Omental fat pad (tissue), 4 donors: ENCODE measurements around the gene PLBD1. TPM values are rescaled to one million over a fixed set of nuclear protein-coding genes. Genes with fewer than 3 reads are reported as not detected.

ENCODE experiments used
- ATAC-seq: fragments of 150-250 bp; one replicate; pipeline ENCODE4 v1.9.1; 2016; ENCODE audit warnings: mild to moderate bottlenecking, moderate library complexity; ENCODE audit not compliant: low FRiP score
- DNase-seq: peaks from one replicate; pipeline ENCODE4 v3.0.0-alpha.2; 2019; ENCODE audit warnings: low spot score
- CTCF ChIP-seq, 3 donors: fragments of 450-650 bp; IDR thresholded peaks; one replicate each; pipeline ENCODE4 v1.5.1; 2016 to 2017; ENCODE audit warnings: antibody characterized with exemption in 3 of 3, mild to moderate bottlenecking in 3 of 3, moderate library complexity in 2 of 3
- total RNA-seq, 4 donors: library from RNA; depleted of rRNA; stranded (reverse); fragments of >200 nt; gene quantifications; one replicate each; pipeline ENCODE4 v1.1.0, GENCODE V29; 2016

The PLBD1 gene
- total RNA-seq, 4 donors from 2014 or later, result 16.1 to 26.5 (median 19.8) TPM

GRCh38 chr12:14571779-14572178, 4.1 kb upstream of the PLBD1 start:
- TF ChIP-seq CTCF (IDR thresholded peaks at IDR 0.05), result no peak
- DNase-seq (no peak), ATAC-seq (no peak)

GRCh38 chr12:14570231-14570630, 2.5 kb upstream of the PLBD1 start:
- DNase-seq (no peak), ATAC-seq (no peak)
- no peak for TF ChIP-seq CTCF (IDR thresholded peaks at IDR 0.05)

- ATAC-seq, result no peak
Measured at GRCh38 chr12:14564336-14564959, 3.2 kb downstream of the PLBD1 start.

GRCh38 chr12:14563046-14563445, 4.6 kb downstream of the PLBD1 start:
- no peak for TF ChIP-seq CTCF (IDR thresholded peaks at IDR 0.05)
- no peak for DNase-seq
- ATAC-seq, result no peak

More at GRCh38 chr12:14564336-14564959, 3.2 kb downstream of the PLBD1 start:
- no peak for TF ChIP-seq CTCF (IDR thresholded peaks at IDR 0.05)
- no peak for DNase-seq

GRCh38 chr12:14562279-14562678, 5.4 kb downstream of the PLBD1 start:
- no peak for ATAC-seq
- TF ChIP-seq CTCF (IDR thresholded peaks at IDR 0.05), result no peak
- no peak for DNase-seq

- ATAC-seq, result no peak
- DNase-seq, result no peak
Measured at GRCh38 chr12:14561677-14562238, 5.9 kb downstream of the PLBD1 start.

More at GRCh38 chr12:14561677-14562238, 5.9 kb downstream of the PLBD1 start:
- no peak for TF ChIP-seq CTCF (IDR thresholded peaks at IDR 0.05)
